OCI-LY7 (cell line): ENCODE data around the gene LDHD. TPM values are rescaled to one million over a fixed set of nuclear protein-coding genes. Genes with fewer than 3 reads are reported as not detected.

Experiments used
- BruUV-seq: library from RNA; stranded (reverse); fragments of 400-500 nt; replicated peaks from 2 replicates; lab custom pipeline; 2021; lab: Mats Ljungman, UMichigan
- CTCF ChIA-PET: fragments of 300-600 bp; sonication (Branson Sonifier 250); formaldehyde crosslinking; loops from one replicate; lab custom pipeline; 2022; ENCODE audit warnings: antibody characterized with exemption; ENCODE audit not compliant: unreplicated experiment; lab: Charles Lee
- POLR2A ChIA-PET: fragments of 300-600 bp; sonication (Branson Sonifier 250); formaldehyde crosslinking; loops from one replicate; lab custom pipeline; 2022; ENCODE audit warnings: antibody characterized with exemption; lab: Charles Lee
- DNase-seq: peaks from one replicate; pipeline ENCODE4 v3.0.0-alpha.2; 2015; ENCODE audit warnings: low spot score
- H2AFZ ChIP-seq: fragments of 200-600 bp; sonication (generic), shearing (Covaris generic); 2 replicates; pipeline ENCODE4 v1.6.1; 2014; ENCODE audit warnings: mild to moderate bottlenecking, antibody characterized with exemption, low read length, moderate library complexity
- H3K27ac ChIP-seq: fragments of 200-600 bp; sonication (generic); 2 replicates; pipeline ENCODE4 v1.5.1; 2014; ENCODE audit warnings: mixed run types, low read depth, mild to moderate bottlenecking, moderate library complexity, low read length, inconsistent platforms; ENCODE audit not compliant: poor library complexity, severe bottlenecking
- H3K36me3 ChIP-seq: fragments of 200-600 bp; sonication (generic); 2 replicates; pipeline ENCODE4 v1.6.1; 2014; ENCODE audit warnings: mild to moderate bottlenecking, antibody characterized with exemption, low read length, moderate library complexity, mixed read lengths; ENCODE audit not compliant: insufficient read depth
- H3K4me1 ChIP-seq: fragments of 200-600 bp; sonication (generic); 2 replicates; pipeline ENCODE4 v1.5.1; 2014; ENCODE audit warnings: mild to moderate bottlenecking, low read length; ENCODE audit not compliant: insufficient read depth, poor library complexity, severe bottlenecking
- H3K4me2 ChIP-seq: fragments of 200-600 bp; sonication (generic); 2 replicates; pipeline ENCODE4 v1.6.1; 2014; ENCODE audit warnings: mild to moderate bottlenecking, low read length
- H3K4me3 ChIP-seq: fragments of 200-600 bp; sonication (generic); 2 replicates; pipeline ENCODE4 v1.5.1; 2014; ENCODE audit warnings: mild to moderate bottlenecking, low read depth, low read length; ENCODE audit not compliant: poor library complexity, severe bottlenecking
- H3K79me2 ChIP-seq: fragments of 200-600 bp; sonication (generic); 2 replicates; pipeline ENCODE4 v1.6.1; 2016; ENCODE audit warnings: low read depth, mild to moderate bottlenecking, low read length, moderate library complexity, mixed read lengths; ENCODE audit not compliant: insufficient read depth
- H3K9me2 ChIP-seq: fragments of 200-600 bp; sonication (generic); 2 replicates; pipeline ENCODE4 v1.6.1; 2016; ENCODE audit warnings: mild to moderate bottlenecking, low read length, mixed read lengths; ENCODE audit not compliant: insufficient read depth
- H3K9me3 ChIP-seq: fragments of 200-600 bp; sonication (generic); 2 replicates; pipeline ENCODE4 v1.6.1; 2014; ENCODE audit warnings: mild to moderate bottlenecking, mixed run types, low read length, mixed read lengths
- H4K20me1 ChIP-seq: fragments of 200-600 bp; sonication (generic); 2 replicates; pipeline ENCODE4 v1.6.1; 2014; ENCODE audit warnings: mild to moderate bottlenecking, antibody characterized with exemption, low read length, moderate library complexity, mixed read lengths; ENCODE audit not compliant: insufficient read depth
- CTCF ChIP-seq: fragments of 200-600 bp; sonication (generic); conservative IDR thresholded peaks from 2 replicates; pipeline ENCODE4 v1.5.1; 2014; ENCODE audit warnings: mild to moderate bottlenecking, antibody characterized with exemption, low read length, moderate library complexity, mixed read lengths
- EZH2phosphoT487 ChIP-seq: fragments of 200-600 bp; sonication (generic); IDR thresholded peaks from 2 replicates; pipeline ENCODE4 v1.6.1; 2018; ENCODE audit warnings: low read depth, borderline replicate concordance, mild to moderate bottlenecking, mixed run types, antibody characterized with exemption, low read length, moderate library complexity, mixed read lengths
- intact Hi-C: fragments of 100-400 bp; cut with micrococcal nuclease; formaldehyde crosslinking; loops from one replicate; pipeline ENCODE4 v1.10.0; 2022; ENCODE audit not compliant: unreplicated experiment
- total RNA-seq, 2 experiments: library from RNA; depleted of rRNA in 1 of 2; stranded (reverse); fragments of >200 nt in 1 of 2; shearing (Covaris generic) in 1 of 2; gene quantifications; 2 replicates each; pipeline ENCODE4 v1.2.3, GENCODE V29; 2014 to 2022

The LDHD gene
- total RNA-seq, 2 experiments from 2014 or later = 0.09 to 0.48 TPM

- no peaks in the 10 kb centered on the region for H3K79me2 ChIP-seq
- POLR2A ChIA-PET = interaction anchor here (0.7 to 0.8 kb wide), 2 partner anchors 8 to 243 kb away, joined by 3 to 4 read pairs; no protein-coding TSS in a partner anchor
- no peak overlapping the region for H3K4me3 ChIP-seq
- TF ChIP-seq CTCF (no peak), EZH2phosphoT487 (no peak)
- intact Hi-C loops = no loop called here
- no peak overlapping the region for H2AFZ ChIP-seq
- H3K9me2 ChIP-seq = no peaks in the 10 kb centered on the region
- H3K4me1 ChIP-seq = peaks cover 72% of the 10 kb centered on the region
- H3K9me3 ChIP-seq = no peaks in the 10 kb centered on the region
- H4K20me1 ChIP-seq = no peaks in the 10 kb centered on the region
- DNase-seq = no peak
- H3K27ac ChIP-seq = no peak overlapping the region
- H3K4me2 ChIP-seq = no peak overlapping the region
- no peaks in the 10 kb centered on the region for H3K36me3 ChIP-seq
- BruUV-seq = no TSS peak
- CTCF ChIA-PET = interaction anchor here (0.6 kb wide), 1 partner anchor 122 kb away, joined by 7 read pairs; no protein-coding TSS in a partner anchor
Measured at GRCh38 chr16:75107505-75107904, 9.1 kb downstream of the LDHD start.

- no peak for DNase-seq
- Histone ChIP-seq H3K79me2 (no peaks in the 10 kb centered on the region), H4K20me1 (no peaks in the 10 kb centered on the region), H3K4me3 (no peak overlapping the region), H3K9me3 (no peaks in the 10 kb centered on the region), H3K27ac (no peak overlapping the region), H3K36me3 (no peaks in the 10 kb centered on the region), H2AFZ (no peak overlapping the region), H3K9me2 (no peaks in the 10 kb centered on the region), H3K4me1 (peaks cover 68% of the 10 kb centered on the region), H3K4me2 (peak overlapping the region; percentile 59; the same call in 1 of the 2 replicates)
- CTCF ChIA-PET = interaction anchor here (0.5 to 1.5 kb wide), 2 partner anchors 9 to 122 kb away, joined by 5 to 6 read pairs; partner anchors contain the start of gene WDR59
- POLR2A ChIA-PET = interaction anchor here (0.5 to 1.5 kb wide), 6 partner anchors 12 to 593 kb away, joined by 3 to 5 read pairs (median 3); partner anchors contain the start of gene WDR59
- intact Hi-C loops = no loop called here
- BruUV-seq = no TSS peak
- TF ChIP-seq CTCF = no peak
- TF ChIP-seq EZH2phosphoT487 = no peak
Measured at GRCh38 chr16:75106351-75107274, 10.0 kb downstream of the LDHD start.
